ENCODE measurements around the gene CEACAM6.
"Not testable (repeated sequence)": the region's sequence is repeated elsewhere in the genome, so short reads cannot be mapped to it uniquely, and the experiment has no call there.

CEACAM6 gene

DNA sequence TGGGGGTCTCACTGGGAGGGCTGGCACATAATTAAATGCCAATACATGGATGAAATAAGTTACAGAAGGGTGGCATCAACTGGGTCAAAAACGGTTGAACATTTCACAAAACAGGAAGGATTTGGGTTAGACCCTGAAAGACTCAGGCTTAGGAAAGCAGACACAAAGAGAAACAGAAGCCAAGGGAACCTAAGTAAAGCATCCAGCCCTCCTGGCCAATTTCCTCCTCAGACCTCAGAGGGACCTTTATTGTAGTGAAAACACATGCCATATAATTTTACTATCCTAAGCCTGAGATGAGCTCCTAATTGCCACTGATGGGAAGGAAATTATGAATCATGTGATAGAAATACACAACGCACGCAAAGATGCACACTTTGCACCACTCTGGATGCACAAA, 29.0 kb downstream of the CEACAM6 start:
- Histone ChIP-seq H3K4me3 (IDR thresholded peaks at IDR 0.05; ENCODE audit: insufficient read depth, low read depth, low read length) (no peak overlapping the region), H2AFZ (ENCODE audit: low read depth) (no peak overlapping the region), H3K79me2 (ENCODE audit: insufficient read depth, low read depth) (no peaks in the 10 kb centered on the region), H3K27ac (no peak overlapping the region), H4K20me1 (ENCODE audit: insufficient read depth) (no peaks in the 10 kb centered on the region), H3K4me1 (ENCODE audit: low read depth, poor library complexity, severe bottlenecking) (no peaks in the 10 kb centered on the region), H3K36me3 (ENCODE audit: insufficient read depth) (no peaks in the 10 kb centered on the region), H3K9ac (no peak overlapping the region), H3K4me2 (no peak overlapping the region), H3K27me3 (ENCODE audit: insufficient read depth, low read depth) (peaks cover 79% of the 10 kb centered on the region)
- TF ChIP-seq CTCF (conservative IDR thresholded peaks at IDR 0.05; ENCODE audit: low read depth, low read length), result no peak

- TF ChIP-seq CTCF (conservative IDR thresholded peaks at IDR 0.05; ENCODE audit: low read depth, low read length), result no peak
- Histone ChIP-seq H3K27ac (no peak overlapping the region), H3K36me3 (ENCODE audit: insufficient read depth) (no peaks in the 10 kb centered on the region), H3K9ac (no peak overlapping the region), H2AFZ (ENCODE audit: low read depth) (no peak overlapping the region), H3K27me3 (ENCODE audit: insufficient read depth, low read depth) (peaks cover 79% of the 10 kb centered on the region), H3K4me1 (ENCODE audit: low read depth, poor library complexity, severe bottlenecking) (no peaks in the 10 kb centered on the region), H3K4me2 (no peak overlapping the region), H3K79me2 (ENCODE audit: insufficient read depth, low read depth) (no peaks in the 10 kb centered on the region), H4K20me1 (ENCODE audit: insufficient read depth) (no peaks in the 10 kb centered on the region), H3K4me3 (IDR thresholded peaks at IDR 0.05; ENCODE audit: insufficient read depth, low read depth, low read length) (no peak overlapping the region)
Measured at GRCh38 chr19:41784743-41785142, 29.4 kb downstream of the CEACAM6 start.

GRCh38 chr19:41785653-41786052, 30.3 kb downstream of the CEACAM6 start:
- H2AFZ ChIP-seq (ENCODE audit: low read depth), result 0 out of 2 replicates have a peak overlapping the region, but pooled peaks have one; percentile 3
- H4K20me1 ChIP-seq (ENCODE audit: insufficient read depth), result no peaks in the 10 kb centered on the region
- no peaks in the 10 kb centered on the region for H3K36me3 ChIP-seq (ENCODE audit: insufficient read depth)
- peak; percentile 94 for TF ChIP-seq CTCF (conservative IDR thresholded peaks at IDR 0.05; ENCODE audit: low read depth, low read length)
- no peak overlapping the region for H3K4me3 ChIP-seq (IDR thresholded peaks at IDR 0.05; ENCODE audit: insufficient read depth, low read depth, low read length)
- peaks cover 79% of the 10 kb centered on the region for H3K27me3 ChIP-seq (ENCODE audit: insufficient read depth, low read depth)
- no peak overlapping the region for H3K9ac ChIP-seq
- no peaks in the 10 kb centered on the region for H3K79me2 ChIP-seq (ENCODE audit: insufficient read depth, low read depth)
- H3K4me1 ChIP-seq (ENCODE audit: low read depth, poor library complexity, severe bottlenecking), result no peaks in the 10 kb centered on the region
- no peak overlapping the region for H3K27ac ChIP-seq
- no peak overlapping the region for H3K4me2 ChIP-seq

DNA sequence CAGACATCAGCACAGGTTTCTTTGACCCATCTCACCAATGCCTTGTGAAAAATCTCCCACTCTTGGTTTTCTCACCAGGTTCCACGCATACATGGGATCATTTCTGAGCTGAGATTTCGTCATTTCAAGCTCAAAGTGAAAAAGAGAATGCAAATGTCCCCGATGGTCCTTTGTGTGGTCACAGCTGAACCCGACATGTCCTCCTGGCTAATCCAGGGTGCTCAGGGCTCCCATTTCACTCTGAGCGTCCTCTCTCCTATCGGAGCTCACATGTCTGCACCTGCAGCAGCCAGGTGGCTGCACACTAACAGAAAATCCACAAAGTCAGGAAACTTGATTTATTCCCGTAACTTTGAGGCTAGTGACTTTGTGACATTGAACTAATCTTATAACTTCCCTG, 31.7 kb downstream of the CEACAM6 start:
- H4K20me1 ChIP-seq (ENCODE audit: insufficient read depth), result no peaks in the 10 kb centered on the region
- no peaks in the 10 kb centered on the region for H3K36me3 ChIP-seq (ENCODE audit: insufficient read depth)
- H3K9ac ChIP-seq, result no peak overlapping the region
- peaks cover 75% of the 10 kb centered on the region for H3K27me3 ChIP-seq (ENCODE audit: insufficient read depth, low read depth)
- H3K79me2 ChIP-seq (ENCODE audit: insufficient read depth, low read depth), result no peaks in the 10 kb centered on the region
- no peak overlapping the region for H3K27ac ChIP-seq
- H3K4me2 ChIP-seq, result no peak overlapping the region
- TF ChIP-seq CTCF (conservative IDR thresholded peaks at IDR 0.05; ENCODE audit: low read depth, low read length), result no peak
- no peaks in the 10 kb centered on the region for H3K4me1 ChIP-seq (ENCODE audit: low read depth, poor library complexity, severe bottlenecking)
- no peak overlapping the region for H3K4me3 ChIP-seq (IDR thresholded peaks at IDR 0.05; ENCODE audit: insufficient read depth, low read depth, low read length)
- no peak overlapping the region for H2AFZ ChIP-seq (ENCODE audit: low read depth)

DNA sequence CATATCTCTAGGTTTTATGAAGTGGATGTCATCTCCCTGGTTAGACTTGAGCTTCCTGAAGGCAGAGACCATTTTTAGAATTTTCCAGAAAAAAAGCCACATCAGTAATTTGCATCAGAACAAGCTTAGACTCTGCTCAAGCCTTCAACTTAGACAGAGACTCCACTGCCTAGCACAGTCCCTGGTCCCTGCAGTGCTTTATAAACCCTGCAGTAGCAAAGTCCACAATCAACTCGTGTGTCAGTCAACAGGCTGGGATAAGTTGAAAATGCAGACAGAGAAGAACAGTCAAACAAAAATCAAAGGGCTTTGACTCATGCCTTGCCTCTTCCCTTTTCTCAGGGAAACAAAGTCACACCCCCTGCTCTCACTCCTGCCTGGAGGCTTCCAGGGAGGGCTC, 33.2 kb downstream of the CEACAM6 start:
- H3K4me1 ChIP-seq (ENCODE audit: low read depth, poor library complexity, severe bottlenecking); H2AFZ ChIP-seq (ENCODE audit: low read depth); H4K20me1 ChIP-seq (ENCODE audit: insufficient read depth); H3K27ac ChIP-seq; H3K9ac ChIP-seq; H3K4me3 ChIP-seq (IDR thresholded peaks at IDR 0.05; ENCODE audit: insufficient read depth, low read depth, low read length); H3K36me3 ChIP-seq (ENCODE audit: insufficient read depth); H3K79me2 ChIP-seq (ENCODE audit: insufficient read depth, low read depth); H3K4me2 ChIP-seq: not testable (repeated sequence)
- peaks cover 80% of the 10 kb centered on the region for H3K27me3 ChIP-seq (ENCODE audit: insufficient read depth, low read depth)

- not testable (repeated sequence) for H3K36me3 ChIP-seq (ENCODE audit: insufficient read depth); H3K4me3 ChIP-seq (IDR thresholded peaks at IDR 0.05; ENCODE audit: insufficient read depth, low read depth, low read length); H3K79me2 ChIP-seq (ENCODE audit: insufficient read depth, low read depth); H4K20me1 ChIP-seq (ENCODE audit: insufficient read depth); H3K4me2 ChIP-seq; H3K4me1 ChIP-seq (ENCODE audit: low read depth, poor library complexity, severe bottlenecking); H3K27ac ChIP-seq; H3K9ac ChIP-seq; H2AFZ ChIP-seq (ENCODE audit: low read depth)
- peaks cover 80% of the 10 kb centered on the region for H3K27me3 ChIP-seq (ENCODE audit: insufficient read depth, low read depth)
Measured at GRCh38 chr19:41789053-41789452, 33.7 kb downstream of the CEACAM6 start.

Data from KMS-11 (cell line).